GM20000 (cell line): ENCODE results near the gene CDK9.

Experiments
- DNase-seq: peaks from one replicate; pipeline ENCODE4 v3.0.0; 2012; ENCODE audit warnings: low spot score
- TF ChIP-seq, protein P1 (sequence below): IDR thresholded peaks from 2 replicates; pipeline ENCODE4 v1.5.1; 2012; ENCODE audit warnings: mild to moderate bottlenecking, control low read depth; ENCODE audit errors: extremely low read depth, missing control alignments

CDK9 gene

DNA sequence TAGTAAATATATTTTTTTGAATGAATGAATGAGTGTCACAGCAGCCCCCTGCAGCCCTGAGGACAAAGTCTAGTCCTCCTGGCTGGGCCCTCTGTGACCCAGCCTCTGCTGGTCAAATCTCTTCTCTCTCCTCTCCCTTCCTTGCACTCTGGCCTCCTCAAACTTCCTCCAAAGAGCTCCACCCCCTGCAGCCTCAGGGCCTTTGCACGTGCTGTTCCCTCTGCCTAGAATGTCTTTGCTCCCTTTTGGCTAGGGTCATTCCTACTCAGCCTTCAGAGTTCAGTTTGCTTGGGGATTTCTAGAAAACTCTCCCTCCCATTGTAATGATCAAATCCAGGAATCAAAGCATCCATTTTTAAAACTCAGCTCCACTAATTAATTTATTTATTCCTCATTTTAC is 20.4 kb upstream of the CDK9 start:
- TF ChIP-seq, protein P1, sequence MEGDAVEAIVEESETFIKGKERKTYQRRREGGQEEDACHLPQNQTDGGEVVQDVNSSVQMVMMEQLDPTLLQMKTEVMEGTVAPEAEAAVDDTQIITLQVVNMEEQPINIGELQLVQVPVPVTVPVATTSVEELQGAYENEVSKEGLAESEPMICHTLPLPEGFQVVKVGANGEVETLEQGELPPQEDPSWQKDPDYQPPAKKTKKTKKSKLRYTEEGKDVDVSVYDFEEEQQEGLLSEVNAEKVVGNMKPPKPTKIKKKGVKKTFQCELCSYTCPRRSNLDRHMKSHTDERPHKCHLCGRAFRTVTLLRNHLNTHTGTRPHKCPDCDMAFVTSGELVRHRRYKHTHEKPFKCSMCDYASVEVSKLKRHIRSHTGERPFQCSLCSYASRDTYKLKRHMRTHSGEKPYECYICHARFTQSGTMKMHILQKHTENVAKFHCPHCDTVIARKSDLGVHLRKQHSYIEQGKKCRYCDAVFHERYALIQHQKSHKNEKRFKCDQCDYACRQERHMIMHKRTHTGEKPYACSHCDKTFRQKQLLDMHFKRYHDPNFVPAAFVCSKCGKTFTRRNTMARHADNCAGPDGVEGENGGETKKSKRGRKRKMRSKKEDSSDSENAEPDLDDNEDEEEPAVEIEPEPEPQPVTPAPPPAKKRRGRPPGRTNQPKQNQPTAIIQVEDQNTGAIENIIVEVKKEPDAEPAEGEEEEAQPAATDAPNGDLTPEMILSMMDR: no peak
- DNase-seq: no peak

DNA sequence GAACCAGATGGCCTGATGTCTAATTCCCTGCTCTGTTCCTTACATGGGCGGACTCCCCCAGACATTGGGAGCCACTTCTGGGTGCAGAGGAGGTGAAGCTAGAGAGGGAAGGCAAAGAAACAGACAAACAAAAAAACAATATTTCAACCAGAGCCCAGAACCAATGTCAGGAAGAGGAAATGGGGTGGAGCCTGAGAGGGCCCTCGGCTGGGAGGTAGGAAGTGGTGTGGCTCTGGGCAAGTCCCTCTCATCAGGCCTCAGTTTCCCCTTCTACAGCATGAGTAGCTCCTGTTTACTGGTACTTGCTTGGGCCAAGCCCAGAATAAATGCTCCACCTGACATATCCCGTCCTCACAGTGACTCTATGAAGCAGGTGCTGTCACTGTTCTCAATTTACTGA is 18.4 kb upstream of the CDK9 start:
- DNase-seq: no peak
- TF ChIP-seq, protein P1: no peak

DNA sequence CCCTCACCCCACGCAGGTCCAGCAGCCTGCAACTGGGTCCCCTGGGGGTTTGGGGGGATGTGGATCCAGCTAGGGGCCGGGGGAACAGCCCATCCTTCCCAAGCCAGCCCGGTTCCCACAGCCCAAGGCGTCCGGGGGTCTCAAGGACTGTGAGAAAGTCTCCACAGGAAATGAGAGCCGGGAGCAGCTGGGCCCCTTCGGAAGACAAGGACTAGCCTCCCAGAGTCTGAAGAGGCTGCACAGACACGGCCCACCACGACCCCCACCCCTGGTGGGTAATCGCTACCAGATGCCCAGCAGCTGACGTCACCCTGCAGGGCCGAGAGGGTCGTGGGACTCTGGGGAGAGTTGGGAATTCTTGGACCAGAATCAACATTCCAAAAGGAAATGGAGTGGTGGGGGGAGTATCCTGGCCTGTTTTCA is 17.9 kb upstream of the CDK9 start:
- TF ChIP-seq, protein P1: no peak
- DNase-seq: no peak

DNA sequence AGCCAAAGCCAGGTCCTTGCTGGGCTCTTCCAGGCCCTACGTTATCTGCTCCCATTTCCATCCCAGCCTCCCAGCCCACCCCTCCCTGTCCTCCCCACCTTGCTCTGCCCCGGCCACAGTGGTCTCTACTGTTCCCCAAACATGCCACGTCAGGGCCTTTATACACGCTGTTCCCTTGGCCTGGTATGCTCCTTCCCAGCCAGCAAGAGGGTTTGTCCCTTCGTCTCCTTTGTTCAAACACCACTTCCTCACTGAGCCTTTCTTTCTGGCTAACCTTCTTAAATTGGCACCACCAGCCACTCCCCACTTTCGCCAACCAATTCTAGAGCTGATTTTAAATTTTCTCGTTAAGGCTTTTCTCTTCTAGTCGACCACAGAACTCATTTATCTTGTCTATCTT is 17.1 kb upstream of the CDK9 start:
- TF ChIP-seq, protein P1: no peak
- DNase-seq: no peak

DNA sequence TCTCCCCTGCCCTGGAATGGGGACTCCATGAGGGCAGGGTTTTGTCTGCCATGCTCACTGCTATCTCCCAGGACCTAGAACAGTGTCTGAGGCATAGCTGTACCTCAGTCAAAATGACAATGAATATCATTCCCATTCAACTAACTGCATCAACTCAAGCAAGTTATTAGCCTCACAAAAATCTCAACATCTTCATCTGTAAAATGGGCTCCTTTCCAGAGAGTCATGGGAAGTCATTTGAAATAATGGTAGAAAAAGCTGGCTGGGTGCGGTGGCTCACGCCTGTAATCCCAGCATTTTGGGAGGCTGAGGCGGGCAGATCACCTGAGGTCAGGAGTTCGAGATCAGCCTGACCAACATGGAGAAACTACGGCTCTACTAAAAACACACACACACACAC is 16.7 kb upstream of the CDK9 start:
- TF ChIP-seq, protein P1: no peak
- DNase-seq: no peak

DNA sequence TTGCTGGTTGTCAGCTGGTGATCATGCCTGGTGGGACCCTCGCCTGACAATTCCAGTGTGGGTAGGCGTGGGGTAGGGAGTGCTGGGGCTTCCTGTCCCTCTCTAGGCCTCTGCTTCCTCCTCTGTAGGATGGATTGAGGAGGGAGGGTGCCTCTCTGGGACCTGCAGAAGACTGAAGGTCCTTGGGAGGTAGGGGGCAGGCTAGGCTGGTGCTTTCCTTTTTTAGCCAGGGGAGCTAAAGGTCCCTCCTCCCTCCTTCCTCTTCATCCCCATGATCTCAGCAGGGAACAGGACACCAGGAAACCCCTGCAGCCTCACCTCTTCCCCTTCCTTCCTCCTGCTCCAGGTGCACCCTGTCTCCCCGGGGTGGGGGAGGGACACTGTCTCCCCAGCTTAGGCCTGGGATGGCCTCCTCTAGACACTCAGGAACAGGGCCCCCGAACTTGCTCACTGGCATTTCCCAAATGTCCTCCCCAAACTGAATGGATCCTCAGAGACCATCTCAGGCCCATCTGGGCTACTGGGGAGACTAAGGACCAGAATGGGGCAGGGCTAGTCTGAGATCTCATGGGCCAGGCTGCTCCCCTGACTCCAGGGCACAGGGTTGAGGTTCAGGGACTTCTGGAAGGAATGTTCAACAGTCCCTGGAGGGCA is 15.8 kb upstream of the CDK9 start:
- no peak for DNase-seq
- TF ChIP-seq, protein P1: no peak

DNA sequence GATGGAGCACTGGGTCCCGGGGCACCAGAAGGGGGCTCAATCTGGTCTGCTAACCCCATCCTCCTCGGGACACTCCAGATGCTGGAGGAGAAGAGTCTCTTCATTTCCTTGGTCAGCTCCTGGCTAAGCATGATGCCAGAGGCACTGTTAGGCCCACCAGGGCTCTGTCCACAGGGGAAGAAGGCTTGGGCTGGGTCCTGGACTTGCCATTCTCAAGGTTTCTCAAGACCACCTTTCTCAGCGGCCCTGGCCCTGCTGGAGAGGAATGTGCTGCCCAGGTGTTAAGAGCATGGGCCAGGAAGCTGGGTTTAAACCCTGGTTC is 15.3 kb upstream of the CDK9 start:
- TF ChIP-seq, protein P1: no peak
- no peak for DNase-seq
